Transverse colon (tissue), 3 donors: ENCODE data around the gene GFPT1.

Source experiments
- CTCF ChIP-seq, 5 experiments: fragments of 200-600 bp in 3 of 5; fragments of 450-650 bp in 2 of 5; sonication (generic) in 3 of 5; IDR thresholded peaks; 1 replicate in 2 of 5; 2 replicates in 3 of 5; pipeline ENCODE4 v1.5.1; 2016 to 2017; ENCODE audit warnings: antibody characterized with exemption in 5 of 5, inconsistent platforms in 3 of 5, mild to moderate bottlenecking in 2 of 5, moderate library complexity in 1 of 5
- EP300 ChIP-seq: sonication (generic); formaldehyde crosslinking; IDR thresholded peaks from one replicate; pipeline ENCODE4 v1.6.1; 2017; ENCODE audit warnings: antibody characterized with exemption, low read depth

GRCh38 chr2:69292256-69292655 lies 94.8 kb downstream of the GFPT1 start:
- TF ChIP-seq EP300 (no peak), CTCF (IDR thresholded peaks at IDR 0.05) (no peak)
